AG09309 (cell line): ENCODE data around the gene GDAP1L1.
A peak's percentile ranks its signal among the peaks of the same experiment; 100 is the strongest.

ENCODE experiments used
- DNase-seq: peaks from one replicate; pipeline ENCODE4 v3.0.0-alpha.2; 2010; ENCODE audit warnings: low read depth
- H3K4me3 ChIP-seq: 2 replicates; pipeline ENCODE4 v1.5.1; 2011; ENCODE audit warnings: mild to moderate bottlenecking, low read depth, low read length, moderate library complexity; ENCODE audit not compliant: control insufficient read depth
- TF ChIP-seq, protein P1 (sequence below): IDR thresholded peaks from 2 replicates; pipeline ENCODE4 v1.5.1; 2011; ENCODE audit warnings: mild to moderate bottlenecking, low read depth, low read length, inconsistent platforms; ENCODE audit not compliant: insufficient read depth, control insufficient read depth; ENCODE audit errors: missing control alignments

Gene GDAP1L1

GRCh38 chr20:44204156-44204831 lies 42.8 kb upstream of the GDAP1L1 start:
- TF ChIP-seq, protein P1, sequence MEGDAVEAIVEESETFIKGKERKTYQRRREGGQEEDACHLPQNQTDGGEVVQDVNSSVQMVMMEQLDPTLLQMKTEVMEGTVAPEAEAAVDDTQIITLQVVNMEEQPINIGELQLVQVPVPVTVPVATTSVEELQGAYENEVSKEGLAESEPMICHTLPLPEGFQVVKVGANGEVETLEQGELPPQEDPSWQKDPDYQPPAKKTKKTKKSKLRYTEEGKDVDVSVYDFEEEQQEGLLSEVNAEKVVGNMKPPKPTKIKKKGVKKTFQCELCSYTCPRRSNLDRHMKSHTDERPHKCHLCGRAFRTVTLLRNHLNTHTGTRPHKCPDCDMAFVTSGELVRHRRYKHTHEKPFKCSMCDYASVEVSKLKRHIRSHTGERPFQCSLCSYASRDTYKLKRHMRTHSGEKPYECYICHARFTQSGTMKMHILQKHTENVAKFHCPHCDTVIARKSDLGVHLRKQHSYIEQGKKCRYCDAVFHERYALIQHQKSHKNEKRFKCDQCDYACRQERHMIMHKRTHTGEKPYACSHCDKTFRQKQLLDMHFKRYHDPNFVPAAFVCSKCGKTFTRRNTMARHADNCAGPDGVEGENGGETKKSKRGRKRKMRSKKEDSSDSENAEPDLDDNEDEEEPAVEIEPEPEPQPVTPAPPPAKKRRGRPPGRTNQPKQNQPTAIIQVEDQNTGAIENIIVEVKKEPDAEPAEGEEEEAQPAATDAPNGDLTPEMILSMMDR, result no peak
- no peak overlapping the region for H3K4me3 ChIP-seq
- DNase-seq, result peak; percentile 86

GRCh38 chr20:44204832-44205215 lies 42.3 kb upstream of the GDAP1L1 start:
- DNase-seq, result no peak
- H3K4me3 ChIP-seq, result no peak overlapping the region
- TF ChIP-seq, protein P1, result no peak

DNA sequence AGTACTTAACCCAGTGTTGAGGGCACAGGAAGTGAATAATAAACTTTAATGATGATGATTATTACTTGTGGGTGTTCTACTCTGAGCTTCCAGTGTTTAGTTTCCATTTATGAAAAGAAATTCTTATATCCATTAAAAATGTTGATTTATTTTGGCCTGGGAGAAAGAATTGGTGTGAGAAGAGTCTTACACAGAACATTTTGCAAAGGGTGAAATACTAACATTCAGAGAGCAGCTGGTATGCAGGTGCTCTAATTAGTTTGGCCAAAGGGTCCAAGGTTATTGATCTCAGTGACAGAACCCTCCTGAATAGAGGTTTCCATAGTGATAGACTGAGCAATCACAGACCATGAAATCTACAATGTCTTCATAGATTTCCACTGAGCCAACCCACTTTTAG lies 41.0 kb upstream of the GDAP1L1 start:
- no peak for DNase-seq
- H3K4me3 ChIP-seq, result no peak overlapping the region
- TF ChIP-seq, protein P1, result no peak

DNA sequence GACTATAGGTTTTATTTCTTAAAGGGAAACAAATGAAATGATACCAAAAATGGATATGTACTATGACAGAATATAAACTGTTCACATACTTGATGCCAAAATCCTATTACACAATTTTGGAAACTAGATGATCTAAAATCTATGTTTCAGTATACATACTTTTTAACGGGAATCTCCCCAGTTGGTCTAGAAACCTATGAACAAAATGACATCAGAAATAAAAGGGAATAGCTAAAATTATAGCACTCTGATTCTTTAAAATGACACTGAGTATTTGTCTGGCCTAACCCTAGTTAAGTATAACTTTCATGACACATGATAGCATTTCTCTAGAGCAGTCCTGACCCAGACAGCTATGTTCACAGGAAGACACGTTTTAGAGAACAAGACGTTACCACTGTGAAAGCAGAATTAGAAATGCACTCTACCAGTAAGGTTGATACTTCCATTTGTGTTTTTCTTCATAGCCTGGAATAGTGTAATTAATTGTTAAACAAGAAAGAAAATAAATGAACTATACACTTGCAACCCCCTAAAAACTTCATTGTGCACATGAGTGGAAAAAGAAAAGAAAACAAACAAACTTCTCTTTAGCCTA lies 39.9 kb upstream of the GDAP1L1 start:
- TF ChIP-seq, protein P1, result no peak
- H3K4me3 ChIP-seq, result no peak overlapping the region
- DNase-seq, result no peak

GRCh38 chr20:44208165-44208564 lies 38.9 kb upstream of the GDAP1L1 start:
- DNase-seq, result no peak
- H3K4me3 ChIP-seq, result no peak overlapping the region
- TF ChIP-seq, protein P1, result no peak

DNA sequence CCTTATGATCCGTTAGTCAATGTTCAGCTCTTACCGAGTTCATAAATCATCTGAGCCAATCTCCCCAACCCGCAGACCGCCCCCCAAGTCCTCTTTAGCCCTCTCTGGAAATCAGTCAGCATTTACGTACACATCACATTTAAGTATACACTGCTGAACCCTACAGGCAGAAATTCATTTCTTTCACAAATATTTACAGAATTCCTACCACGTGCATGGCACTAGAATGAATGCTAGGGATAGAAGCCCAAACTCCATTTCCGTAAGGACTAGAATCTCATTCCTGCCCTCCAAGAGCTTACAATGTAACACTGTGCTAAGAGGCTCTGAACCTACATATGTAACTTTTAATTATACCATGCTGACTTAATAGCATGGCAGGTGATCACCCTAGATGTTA lies 38.3 kb upstream of the GDAP1L1 start:
- DNase-seq, result no peak
- peak overlapping the region; percentile 91 for H3K4me3 ChIP-seq
- TF ChIP-seq, protein P1, result no peak
